Breast epithelium (tissue), 4 donors: Measurements from ENCODE around the gene CPXM2. TPM values are rescaled to one million over a fixed set of nuclear protein-coding genes. Genes with fewer than 3 reads are reported as not detected.

Experiments used
- DNase-seq, 2 donors: peaks; one replicate each; pipeline ENCODE4 v3.0.0-alpha.2; 2019; ENCODE audit warnings: low spot score in 2 of 2
- H3K27ac ChIP-seq, 2 donors: fragments of 200-600 bp; sonication (generic) in 1 of 2; one replicate each; pipeline ENCODE4 v1.5.1; 2016 to 2019; ENCODE audit warnings: mild to moderate bottlenecking in 1 of 2
- H3K27me3 ChIP-seq, 2 donors: fragments of 200-600 bp; sonication (generic) in 1 of 2; one replicate each; pipeline versions ENCODE4 v1.5.1 to v1.6.0; 2017 to 2019; ENCODE audit warnings: control low read depth in 1 of 2, mild to moderate bottlenecking in 1 of 2
- H3K36me3 ChIP-seq: fragments of 200-600 bp; one replicate; pipeline ENCODE4 v1.5.1; 2019
- H3K4me1 ChIP-seq, 2 donors: fragments of 200-600 bp; sonication (generic); one replicate each; pipeline ENCODE4 v1.5.1; 2016 to 2019; ENCODE audit warnings: control low read depth in 1 of 2
- H3K4me3 ChIP-seq, 3 donors: fragments of 200-600 bp; sonication (generic); 1 replicate in 2 of 3; 2 replicates in 1 of 3; pipeline ENCODE4 v1.5.1; 2016 to 2019; ENCODE audit warnings: mild to moderate bottlenecking in 3 of 3, moderate library complexity in 2 of 3
- H3K9me3 ChIP-seq, 2 donors: fragments of 200-600 bp; sonication (generic) in 1 of 2; one replicate each; pipeline ENCODE4 v1.5.1; 2016 to 2019; ENCODE audit warnings: control low read depth in 1 of 2
- CTCF ChIP-seq, 3 donors: fragments of 450-650 bp; IDR thresholded peaks; one replicate each; pipeline ENCODE4 v1.5.1; 2016 to 2017; ENCODE audit warnings: antibody characterized with exemption in 3 of 3, mild to moderate bottlenecking in 3 of 3, moderate library complexity in 3 of 3
- POLR2A ChIP-seq: fragments of 450-650 bp; IDR thresholded peaks from one replicate; pipeline ENCODE4 v1.6.1; 2016; ENCODE audit warnings: antibody characterized with exemption, mild to moderate bottlenecking, moderate library complexity
- POLR2AphosphoS5 ChIP-seq, 3 donors: sonication (generic); formaldehyde crosslinking; IDR thresholded peaks; one replicate each; pipeline ENCODE4 v1.6.1; 2017; ENCODE audit warnings: antibody characterized with exemption in 3 of 3
- intact Hi-C: fragments of 100-400 bp; cut with DNase I; formaldehyde crosslinking; loops from one replicate; pipeline ENCODE4 v1.15.1; 2023; ENCODE audit warnings: low total_unique reads
- total RNA-seq, 3 donors: library from RNA; depleted of rRNA; stranded (reverse); fragments of >200 nt; gene quantifications; one replicate each; pipeline ENCODE4 v1.1.0, GENCODE V29; 2016

The CPXM2 gene
- total RNA-seq, 3 donors from 2014 or later = 5.3 to 16.7 (median 7.2) TPM

- intact Hi-C loops = no loop called here
- Histone ChIP-seq H3K27ac (no peak overlapping the region), H3K4me1 (no peaks in the 10 kb centered on the region), H3K9me3 (no peaks in the 10 kb centered on the region), H3K4me3 (no peak overlapping the region), H3K27me3 (no peaks in the 10 kb centered on the region), H3K36me3 (no peaks in the 10 kb centered on the region)
- DNase-seq = no peak
- TF ChIP-seq POLR2AphosphoS5 (IDR thresholded peaks at IDR 0.05) (no peak), POLR2A (no peak), CTCF (IDR thresholded peaks at IDR 0.05) (no peak)
These were observed 83.3 kb downstream of the CPXM2 start for GRCh38 chr10:123808286-123808685.

GRCh38 chr10:123807444-123808035, 84.1 kb downstream of the CPXM2 start:
- no peak for TF ChIP-seq CTCF (IDR thresholded peaks at IDR 0.05)
- no peak for TF ChIP-seq POLR2AphosphoS5 (IDR thresholded peaks at IDR 0.05)
- TF ChIP-seq POLR2A = no peak
- Histone ChIP-seq H3K4me1 (no peaks in the 10 kb centered on the region), H3K27ac (no peak overlapping the region), H3K27me3 (no peaks in the 10 kb centered on the region), H3K36me3 (no peaks in the 10 kb centered on the region), H3K4me3 (no peak overlapping the region), H3K9me3 (no peaks in the 10 kb centered on the region)
- intact Hi-C loops = no loop called here
- DNase-seq = no peak

- intact Hi-C loops = no loop called here
- Histone ChIP-seq H3K36me3 (no peaks in the 10 kb centered on the region), H3K9me3 (no peaks in the 10 kb centered on the region), H3K4me1 (no peaks in the 10 kb centered on the region), H3K4me3 (no peak overlapping the region), H3K27ac (no peak overlapping the region), H3K27me3 (no peaks in the 10 kb centered on the region)
- TF ChIP-seq POLR2AphosphoS5 (IDR thresholded peaks at IDR 0.05) (no peak), POLR2A (no peak), CTCF (IDR thresholded peaks at IDR 0.05) (no peak)
- no peak for DNase-seq
These were observed 86.9 kb downstream of the CPXM2 start for GRCh38 chr10:123804716-123805115.

- no peaks in the 10 kb centered on the region for H3K36me3 ChIP-seq
- H3K9me3 ChIP-seq = no peaks in the 10 kb centered on the region
- H3K27ac ChIP-seq = no peak overlapping the region
- no peak for DNase-seq
- TF ChIP-seq POLR2A = no peak
- no peak for TF ChIP-seq CTCF (IDR thresholded peaks at IDR 0.05)
- no peak for TF ChIP-seq POLR2AphosphoS5 (IDR thresholded peaks at IDR 0.05)
- H3K27me3 ChIP-seq = no peaks in the 10 kb centered on the region
- no peak overlapping the region for H3K4me3 ChIP-seq
- intact Hi-C loops = no loop called here
- no peaks in the 10 kb centered on the region for H3K4me1 ChIP-seq
These were observed 90.8 kb downstream of the CPXM2 start for GRCh38 chr10:123800821-123801220.

GRCh38 chr10:123800289-123800688, 91.3 kb downstream of the CPXM2 start:
- TF ChIP-seq CTCF (IDR thresholded peaks at IDR 0.05) (no peak), POLR2AphosphoS5 (IDR thresholded peaks at IDR 0.05) (no peak)
- no peak overlapping the region for H3K4me3 ChIP-seq
- intact Hi-C loops = no loop called here
- no peaks in the 10 kb centered on the region for H3K4me1 ChIP-seq
- no peaks in the 10 kb centered on the region for H3K27me3 ChIP-seq
- DNase-seq = no peak
- H3K27ac ChIP-seq = no peak overlapping the region
- H3K36me3 ChIP-seq = no peaks in the 10 kb centered on the region
- H3K9me3 ChIP-seq = no peaks in the 10 kb centered on the region
